ENCODE data around the gene TP53I13.
A peak's percentile ranks its signal among the peaks of the same experiment; 100 is the strongest.

TP53I13 gene

DNA sequence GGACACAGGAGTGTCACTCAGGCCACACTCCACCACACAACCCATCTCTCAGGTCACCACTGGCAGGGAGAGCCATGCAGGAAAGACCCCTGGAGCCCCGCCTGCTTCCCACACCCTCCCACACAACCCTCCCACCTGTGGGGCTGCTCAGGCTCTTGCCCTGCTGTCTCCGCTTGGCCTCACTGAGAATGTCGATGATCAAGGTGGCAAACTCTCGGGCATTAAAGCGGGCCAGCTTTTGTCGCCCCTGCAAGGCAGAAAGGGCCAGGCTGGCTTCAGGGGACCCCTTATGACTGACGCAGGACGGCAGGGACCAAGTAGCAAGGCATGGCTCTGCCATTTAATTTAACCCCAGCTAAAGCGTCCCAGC is 8.5 kb downstream of the TP53I13 start:
- H3K4me3 ChIP-seq (replicated peaks; ENCODE audit: low read depth, low read length): no peak overlapping the region
- TF ChIP-seq, protein P1, sequence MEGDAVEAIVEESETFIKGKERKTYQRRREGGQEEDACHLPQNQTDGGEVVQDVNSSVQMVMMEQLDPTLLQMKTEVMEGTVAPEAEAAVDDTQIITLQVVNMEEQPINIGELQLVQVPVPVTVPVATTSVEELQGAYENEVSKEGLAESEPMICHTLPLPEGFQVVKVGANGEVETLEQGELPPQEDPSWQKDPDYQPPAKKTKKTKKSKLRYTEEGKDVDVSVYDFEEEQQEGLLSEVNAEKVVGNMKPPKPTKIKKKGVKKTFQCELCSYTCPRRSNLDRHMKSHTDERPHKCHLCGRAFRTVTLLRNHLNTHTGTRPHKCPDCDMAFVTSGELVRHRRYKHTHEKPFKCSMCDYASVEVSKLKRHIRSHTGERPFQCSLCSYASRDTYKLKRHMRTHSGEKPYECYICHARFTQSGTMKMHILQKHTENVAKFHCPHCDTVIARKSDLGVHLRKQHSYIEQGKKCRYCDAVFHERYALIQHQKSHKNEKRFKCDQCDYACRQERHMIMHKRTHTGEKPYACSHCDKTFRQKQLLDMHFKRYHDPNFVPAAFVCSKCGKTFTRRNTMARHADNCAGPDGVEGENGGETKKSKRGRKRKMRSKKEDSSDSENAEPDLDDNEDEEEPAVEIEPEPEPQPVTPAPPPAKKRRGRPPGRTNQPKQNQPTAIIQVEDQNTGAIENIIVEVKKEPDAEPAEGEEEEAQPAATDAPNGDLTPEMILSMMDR (IDR thresholded peaks at IDR 0.05; ENCODE audit: insufficient read depth, low read length, poor library complexity, severe bottlenecking): no peak
- no peak for DNase-seq (ENCODE audit: extremely low read depth, insufficient read length)
- H3K36me3 ChIP-seq (ENCODE audit: control insufficient read depth, insufficient read depth, low read length): peaks cover 33% of the 10 kb centered on the region
- H3K27me3 ChIP-seq (replicated peaks; ENCODE audit: control insufficient read depth, insufficient read depth, low read length): no peaks in the 10 kb centered on the region

DNA sequence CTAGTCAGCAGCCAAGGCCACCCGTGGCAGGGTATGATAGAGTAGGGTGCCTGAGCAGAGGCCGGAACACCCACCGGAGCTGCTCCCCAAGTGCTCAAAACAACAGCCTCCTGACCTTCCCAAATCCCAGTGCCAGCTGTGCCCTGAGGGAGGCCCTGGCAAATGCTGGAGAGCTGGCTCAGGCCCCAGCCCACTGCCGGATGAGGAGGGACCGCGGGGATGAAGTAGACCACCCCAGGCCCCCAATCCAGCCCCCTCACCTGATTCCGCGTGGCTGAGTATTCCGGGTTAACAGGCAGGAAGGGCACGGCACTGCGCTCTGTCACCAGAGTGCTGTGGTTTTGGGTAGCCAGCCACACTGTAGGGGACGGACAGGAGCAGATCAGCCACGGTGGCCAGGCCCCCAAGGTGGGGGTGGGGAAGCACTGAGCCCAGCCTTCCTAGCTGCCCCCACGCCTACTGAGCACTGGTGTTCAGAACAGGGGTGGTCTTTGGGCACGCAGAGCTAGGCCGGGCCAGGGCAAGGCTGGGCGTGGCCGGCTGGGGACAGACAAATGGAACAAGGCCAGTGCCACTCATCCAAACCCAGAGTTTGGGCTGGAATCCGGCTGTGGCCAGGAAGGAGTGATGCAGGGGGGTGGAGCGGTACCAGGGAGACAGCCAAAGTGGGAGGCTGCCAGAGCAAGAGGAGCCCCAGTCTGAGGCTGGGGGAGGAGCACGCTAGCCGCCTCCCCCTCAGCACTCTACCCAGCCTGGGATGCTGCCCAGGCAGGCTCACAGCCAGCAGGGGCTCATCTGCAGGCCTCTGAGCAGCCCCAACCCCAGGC is 9.1 kb downstream of the TP53I13 start:
- peaks cover 37% of the 10 kb centered on the region for H3K36me3 ChIP-seq (ENCODE audit: control insufficient read depth, insufficient read depth, low read length)
- TF ChIP-seq, protein P1 (IDR thresholded peaks at IDR 0.05; ENCODE audit: insufficient read depth, low read length, poor library complexity, severe bottlenecking): no peak
- no peaks in the 10 kb centered on the region for H3K27me3 ChIP-seq (replicated peaks; ENCODE audit: control insufficient read depth, insufficient read depth, low read length)
- no peak for DNase-seq (ENCODE audit: extremely low read depth, insufficient read length)
- H3K4me3 ChIP-seq (replicated peaks; ENCODE audit: low read depth, low read length): no peak overlapping the region

DNA sequence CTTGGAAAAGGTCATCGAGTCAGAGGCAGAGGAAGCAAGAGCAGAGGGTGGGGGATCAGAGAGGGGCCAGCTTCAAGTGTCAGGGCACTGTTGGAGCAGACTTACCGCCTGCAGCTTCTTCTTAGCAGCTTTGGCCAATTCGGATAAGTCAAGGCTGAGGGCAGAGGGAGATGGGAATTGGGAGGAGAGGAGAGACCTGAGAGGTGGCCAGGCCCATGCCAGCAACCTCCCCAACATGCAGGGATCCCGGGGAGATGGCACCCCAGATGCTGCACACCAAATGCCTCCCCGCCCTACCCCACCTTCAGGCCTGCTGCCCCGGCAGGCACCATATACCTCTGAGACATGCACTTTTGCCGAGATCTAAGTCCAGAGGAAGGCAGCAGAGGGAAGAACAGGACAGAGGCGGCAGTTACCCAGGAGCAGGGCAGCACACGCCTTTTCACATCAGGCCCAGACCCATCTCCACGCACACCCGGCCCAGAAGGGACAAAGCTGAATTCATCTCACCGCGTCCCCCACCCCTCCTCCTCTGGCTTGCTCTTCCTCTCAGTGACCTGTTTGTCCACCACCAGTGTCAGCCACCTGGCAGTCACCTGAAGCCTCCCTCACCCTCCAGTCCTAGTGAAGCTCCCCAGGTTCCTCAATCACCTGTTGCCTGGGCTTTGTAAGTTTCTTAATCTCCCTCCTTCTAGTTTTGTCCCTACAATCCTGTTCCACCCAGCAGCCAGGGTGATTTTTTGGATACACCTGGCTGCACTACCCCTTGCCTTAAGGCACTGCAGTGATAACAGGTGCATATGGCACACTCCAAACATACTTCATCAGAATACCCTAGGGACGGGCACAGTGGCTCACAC is 10.4 kb downstream of the TP53I13 start:
- Histone ChIP-seq H3K27me3 (replicated peaks; ENCODE audit: control insufficient read depth, insufficient read depth, low read length) (no peaks in the 10 kb centered on the region), H3K36me3 (ENCODE audit: control insufficient read depth, insufficient read depth, low read length) (peaks cover 36% of the 10 kb centered on the region), H3K4me3 (replicated peaks; ENCODE audit: low read depth, low read length) (no peak overlapping the region)
- TF ChIP-seq, protein P1 (IDR thresholded peaks at IDR 0.05; ENCODE audit: insufficient read depth, low read length, poor library complexity, severe bottlenecking): no peak
- no peak for DNase-seq (ENCODE audit: extremely low read depth, insufficient read length)

DNA sequence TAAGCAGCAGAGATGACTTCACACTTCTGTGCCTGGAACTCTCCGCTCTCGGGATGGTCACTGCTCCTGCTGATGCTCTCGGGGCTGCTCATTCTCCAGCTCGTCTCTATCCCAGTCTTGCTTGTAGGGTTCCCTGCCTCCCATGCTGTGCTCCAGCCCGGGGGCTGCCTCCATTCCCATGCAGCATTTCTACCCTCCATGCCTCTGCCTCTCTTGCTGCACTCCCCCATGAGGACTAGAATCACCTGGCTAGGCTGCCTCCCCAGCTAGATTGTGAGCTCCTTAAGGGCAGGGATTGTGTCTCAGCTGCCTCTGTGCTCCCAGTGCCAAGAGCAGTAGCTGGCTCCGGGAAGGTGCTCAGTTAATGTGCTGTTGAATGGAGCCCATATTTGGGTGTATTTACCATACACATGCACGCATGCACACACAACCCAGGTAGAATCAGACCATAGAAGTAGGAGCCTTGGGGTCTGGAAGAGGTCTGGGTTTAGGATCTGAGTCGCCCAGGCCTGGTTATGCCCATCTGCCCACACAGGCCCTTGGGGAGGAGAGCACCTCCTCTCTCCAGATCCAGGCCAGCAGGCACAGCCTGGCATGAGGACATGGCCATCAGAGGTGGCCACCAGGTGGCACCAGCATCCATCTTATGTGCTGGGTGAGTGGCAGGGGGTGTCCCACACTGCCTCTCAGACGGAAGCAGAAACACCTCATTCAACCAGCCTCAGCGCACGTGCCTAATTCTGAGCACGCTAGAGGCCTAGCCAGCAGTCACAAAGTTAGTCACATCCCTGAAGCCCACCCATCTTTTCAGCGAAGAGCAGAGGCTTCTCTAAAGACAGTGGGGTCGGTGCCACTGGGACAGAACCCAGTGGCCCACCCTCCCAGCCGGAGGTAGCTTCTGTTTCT is 11.6 kb downstream of the TP53I13 start:
- no peak overlapping the region for H3K4me3 ChIP-seq (replicated peaks; ENCODE audit: low read depth, low read length)

More for the DNA sequence above, 11.6 kb downstream of the TP53I13 start:
- TF ChIP-seq, protein P1 (IDR thresholded peaks at IDR 0.05; ENCODE audit: insufficient read depth, low read length, poor library complexity, severe bottlenecking): peak; percentile 85
- peak; percentile 63 for DNase-seq (ENCODE audit: extremely low read depth, insufficient read length)
- no peaks in the 10 kb centered on the region for H3K27me3 ChIP-seq (replicated peaks; ENCODE audit: control insufficient read depth, insufficient read depth, low read length)
- peaks cover 27% of the 10 kb centered on the region for H3K36me3 ChIP-seq (ENCODE audit: control insufficient read depth, insufficient read depth, low read length)
